Loucy (cell line): ENCODE data around the gene NRXN3.

Source experiments
- CTCF ChIP-seq: fragments of 200-600 bp; sonication (generic); conservative IDR thresholded peaks from 2 replicates; pipeline ENCODE4 v1.5.1; 2014; ENCODE audit warnings: mild to moderate bottlenecking, antibody characterized with exemption, low read length
- EZH2phosphoT487 ChIP-seq: fragments of 200-600 bp; IDR thresholded peaks from 2 replicates; pipeline ENCODE4 v1.6.1; 2018; ENCODE audit warnings: antibody characterized with exemption, mild to moderate bottlenecking, moderate library complexity, borderline replicate concordance

GRCh38 chr14:78488938-78489337 lies 318.8 kb downstream of the NRXN3 start:
- no peak for TF ChIP-seq CTCF
- no peak for TF ChIP-seq EZH2phosphoT487
